GM18519 (cell line): ENCODE results near the gene CRACR2A.

Experiments
- ATAC-seq: cut with Tn5 transposase; IDR thresholded peaks from one replicate; pipeline ENCODE4 v1.9.1; 2021; ENCODE audit warnings: mild to moderate bottlenecking, moderate library complexity; ENCODE audit not compliant: unreplicated experiment, low FRiP score

Gene CRACR2A

DNA sequence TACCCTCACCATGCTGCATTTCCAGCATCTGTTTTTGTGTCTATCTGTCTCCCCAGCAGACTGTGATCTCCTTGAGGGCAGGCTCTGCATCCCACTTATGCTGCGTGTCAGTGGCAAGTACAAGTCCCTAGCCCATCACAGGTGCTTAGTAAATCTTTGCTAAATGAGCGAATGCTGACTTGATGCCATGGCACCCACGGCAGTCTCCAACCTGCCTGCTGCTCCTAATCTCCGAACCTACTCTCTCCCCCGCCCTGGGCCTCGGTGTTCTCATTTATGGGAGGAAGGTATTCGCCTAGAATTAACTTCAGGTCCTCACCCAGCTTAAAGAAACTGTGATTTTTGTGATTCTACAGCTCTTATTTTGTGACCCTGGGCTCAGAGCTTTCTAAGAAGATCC lies 152.0 kb downstream of the CRACR2A start:
- ATAC-seq = no peak

DNA sequence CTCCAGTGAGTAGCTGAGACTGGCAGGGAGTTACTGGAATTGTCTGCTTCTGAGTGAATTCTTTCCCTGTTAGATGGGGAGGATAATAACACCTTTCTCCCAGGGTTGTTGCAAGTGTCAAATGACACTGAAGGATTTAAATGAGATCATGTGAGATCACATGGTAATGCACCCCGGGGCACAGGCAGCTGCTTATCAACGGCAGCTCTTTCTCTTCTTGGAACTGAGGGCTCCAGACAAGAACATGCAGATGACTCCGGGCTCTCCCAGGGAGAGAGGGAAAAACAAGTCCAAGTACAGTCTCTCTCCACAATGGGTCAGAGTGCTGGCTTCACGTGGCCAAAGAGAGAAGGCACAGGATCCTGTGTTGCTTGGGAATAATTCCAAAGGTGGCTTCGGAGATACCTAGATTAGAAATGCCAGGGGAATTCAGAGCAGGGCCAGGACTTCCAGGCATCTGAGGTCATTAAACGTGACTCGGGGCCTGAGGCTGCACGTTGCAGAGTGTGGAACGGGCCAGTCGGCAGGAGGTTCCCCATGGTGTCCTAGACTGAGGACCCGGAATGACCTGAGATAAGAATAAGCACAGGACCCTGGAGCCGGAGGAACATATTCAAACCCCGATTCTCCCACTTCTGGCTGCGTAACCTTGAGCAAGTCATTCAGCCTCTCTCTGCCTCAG lies 152.7 kb downstream of the CRACR2A start:
- no peak for ATAC-seq

GRCh38 chr12:3598896-3599860 lies 153.7 kb downstream of the CRACR2A start:
- ATAC-seq = no peak

DNA sequence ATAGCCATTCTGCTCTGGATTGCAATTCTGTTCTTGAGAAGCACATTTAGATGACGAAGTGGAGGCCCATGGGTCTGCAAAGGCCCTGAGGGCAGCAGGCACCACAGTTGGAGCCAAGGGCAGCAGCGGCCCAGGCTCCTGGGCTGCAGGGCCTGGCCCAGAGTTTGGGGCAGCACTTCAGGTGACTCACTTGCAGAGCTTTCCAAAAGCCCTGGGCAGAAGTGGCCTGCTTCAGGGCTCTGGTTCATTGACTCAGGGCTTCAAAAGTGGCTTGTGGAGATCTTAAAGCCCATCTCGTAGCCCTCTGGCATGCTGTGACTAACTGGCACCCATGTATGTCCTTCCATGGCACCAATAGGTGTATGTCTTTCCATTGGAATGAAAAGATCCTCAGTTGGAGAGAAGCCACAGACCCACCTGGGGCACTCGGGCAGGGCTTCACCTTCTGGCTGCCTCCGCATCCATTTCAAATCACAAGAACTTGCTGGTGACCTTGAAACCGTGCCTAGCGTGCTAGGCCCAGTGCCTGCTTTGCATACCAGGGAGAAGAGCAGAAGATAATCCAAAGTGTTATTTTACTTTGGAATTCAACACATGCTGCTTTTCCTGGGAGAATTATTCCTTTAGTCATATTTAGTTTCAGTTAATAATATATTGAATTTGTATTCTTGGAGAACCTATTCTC lies 155.2 kb downstream of the CRACR2A start:
- no peak for ATAC-seq

DNA sequence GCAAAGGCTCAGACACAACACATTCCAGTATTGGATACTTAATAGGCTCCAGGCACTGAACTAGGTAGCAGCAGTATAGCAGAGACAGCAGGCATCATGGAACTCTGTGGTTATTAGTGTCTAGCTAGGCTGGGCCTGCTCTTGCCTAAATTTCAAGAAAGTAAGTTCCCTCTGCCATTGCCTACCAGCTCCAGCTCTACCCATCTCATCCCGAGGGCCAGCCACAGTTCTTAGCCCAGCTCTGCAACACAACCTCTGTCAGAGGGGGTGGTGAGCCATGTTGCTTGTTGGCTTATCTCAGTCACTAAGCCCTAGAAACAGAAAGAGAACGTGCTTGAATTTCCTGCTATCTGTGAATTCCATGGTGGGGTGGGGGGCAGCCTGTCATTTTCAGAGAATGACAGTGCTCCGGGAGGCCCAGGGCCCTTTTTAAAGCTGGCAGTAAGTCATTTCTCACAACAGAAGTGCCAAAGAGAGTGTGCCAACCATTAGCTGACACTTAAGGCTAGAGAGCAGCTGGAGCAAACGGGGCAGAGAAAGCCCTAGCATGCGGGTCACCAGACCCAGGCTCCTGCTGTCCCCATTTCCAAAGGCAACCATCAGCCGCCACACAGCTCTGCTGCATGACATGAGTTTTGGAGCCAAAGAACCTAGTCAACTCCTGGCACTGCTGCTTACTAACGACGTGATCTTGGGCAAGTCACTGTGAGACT lies 156.1 kb downstream of the CRACR2A start:
- ATAC-seq = no peak

GRCh38 chr12:3595721-3596120 lies 157.2 kb downstream of the CRACR2A start:
- no peak for ATAC-seq

GRCh38 chr12:3594966-3595365 lies 157.9 kb downstream of the CRACR2A start:
- no peak for ATAC-seq

DNA sequence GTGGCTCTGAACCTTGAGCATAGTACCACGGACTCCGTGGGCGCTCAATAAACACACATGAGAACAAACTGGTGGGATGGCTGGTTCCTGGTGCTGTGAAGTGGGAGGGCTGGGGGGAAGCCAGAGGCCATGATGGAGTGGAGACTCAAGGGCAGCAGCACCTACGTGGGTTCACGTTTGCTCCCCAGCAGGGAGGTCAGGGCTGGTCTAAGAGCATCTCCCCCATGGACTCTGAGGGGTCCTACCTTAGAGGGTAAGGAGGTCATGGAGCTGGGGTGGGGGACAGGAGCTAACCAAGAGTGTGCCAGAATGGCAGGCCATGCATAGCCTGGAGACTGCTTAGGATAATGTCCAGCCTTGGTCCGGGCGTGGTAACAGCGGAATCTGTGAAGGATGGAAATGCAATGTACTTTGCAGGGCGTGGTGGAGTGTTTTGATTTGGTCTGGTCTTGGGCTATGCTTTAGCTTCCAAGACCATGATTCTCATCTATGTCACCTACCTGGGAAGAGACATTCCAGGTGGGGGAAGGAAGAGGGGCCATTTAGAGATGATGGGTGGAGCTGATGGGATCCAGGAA lies 158.9 kb downstream of the CRACR2A start:
- no peak for ATAC-seq

- ATAC-seq = no peak
Observed at GRCh38 chr12:3592856-3593625, 159.9 kb downstream of the CRACR2A start.

DNA sequence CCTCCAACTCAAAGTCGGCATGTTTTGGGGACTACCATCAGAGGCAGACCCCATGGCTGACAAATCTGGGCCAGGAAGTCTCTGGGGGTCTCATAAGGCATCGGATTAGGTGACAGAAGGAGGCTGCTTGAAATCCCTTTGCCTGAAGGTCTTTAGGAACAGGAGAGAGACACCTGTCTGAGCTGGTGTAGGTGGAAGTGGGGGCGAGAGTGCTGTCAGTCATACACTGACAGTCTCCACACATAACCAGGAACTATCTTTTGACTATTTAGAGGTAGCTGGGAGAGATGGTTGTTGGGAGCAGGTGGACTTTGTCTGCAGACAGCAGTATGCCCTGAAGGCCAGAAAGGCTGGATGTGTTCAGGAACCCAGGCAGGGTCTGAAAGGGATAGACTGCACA lies 163.2 kb downstream of the CRACR2A start:
- no peak for ATAC-seq

DNA sequence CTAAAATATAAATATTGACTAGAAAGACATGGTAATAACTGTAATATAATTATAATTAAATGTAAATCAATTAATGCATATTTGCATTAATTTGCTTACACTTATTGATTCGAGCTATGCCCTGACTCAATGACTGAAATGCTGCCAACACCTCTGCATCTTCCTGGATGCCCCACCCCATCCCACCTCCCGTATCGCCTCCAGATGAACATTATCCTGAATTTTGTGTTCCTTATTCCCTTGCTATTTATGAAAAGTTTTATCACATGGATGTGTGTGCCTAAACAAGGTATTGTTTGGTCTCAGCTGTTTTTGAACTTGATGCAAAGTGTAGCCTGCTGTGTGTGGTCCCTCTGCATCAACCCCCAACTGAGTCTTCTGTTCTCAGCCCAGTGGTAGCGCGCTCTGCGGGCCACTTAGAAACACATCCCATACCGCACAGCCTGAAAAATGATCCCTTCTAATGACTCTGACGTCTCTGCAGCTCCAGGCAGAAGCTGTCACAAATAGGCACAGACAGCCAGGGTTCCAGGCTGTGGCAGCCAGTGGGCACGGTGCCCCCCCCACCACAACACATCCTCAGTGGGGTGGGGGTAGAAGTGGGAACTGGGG lies 165.4 kb downstream of the CRACR2A start:
- ATAC-seq = no peak

DNA sequence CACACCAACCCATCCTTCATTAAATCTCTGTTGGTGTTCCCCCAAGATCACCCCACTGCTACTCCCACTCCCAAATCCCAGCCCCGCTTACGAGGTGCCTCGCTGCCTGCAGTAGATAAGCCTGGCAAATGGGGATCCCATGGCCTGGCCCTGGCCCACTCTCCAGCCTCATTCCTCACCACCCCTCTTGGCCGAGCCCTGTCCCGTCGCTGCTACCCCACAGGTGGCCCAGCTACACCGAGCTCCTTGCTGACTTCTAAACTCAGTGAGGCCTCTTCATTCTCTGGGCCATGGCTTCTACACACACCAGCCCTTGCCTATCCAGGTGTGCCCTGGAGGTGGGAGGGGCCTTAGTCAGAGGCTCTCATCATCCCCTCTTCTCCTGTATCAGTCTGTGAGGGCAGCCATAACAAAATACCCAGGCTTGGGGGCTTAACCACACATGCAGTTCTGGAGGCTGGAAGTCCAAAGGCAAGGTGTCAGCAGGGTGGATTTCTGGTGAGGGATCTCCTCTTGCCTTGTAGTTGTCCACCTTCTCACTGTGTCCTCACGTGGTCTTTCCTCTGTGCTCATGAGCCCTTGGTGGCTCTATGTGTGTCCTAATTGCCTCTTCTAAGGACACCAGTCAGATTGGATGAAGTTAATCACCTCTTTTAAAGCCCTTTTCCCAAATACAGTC lies 169.1 kb downstream of the CRACR2A start:
- no peak for ATAC-seq

GRCh38 chr12:3580094-3580749 lies 172.7 kb downstream of the CRACR2A start:
- ATAC-seq = no peak

- ATAC-seq = no peak
Observed at GRCh38 chr12:3579446-3580093, 173.3 kb downstream of the CRACR2A start.

DNA sequence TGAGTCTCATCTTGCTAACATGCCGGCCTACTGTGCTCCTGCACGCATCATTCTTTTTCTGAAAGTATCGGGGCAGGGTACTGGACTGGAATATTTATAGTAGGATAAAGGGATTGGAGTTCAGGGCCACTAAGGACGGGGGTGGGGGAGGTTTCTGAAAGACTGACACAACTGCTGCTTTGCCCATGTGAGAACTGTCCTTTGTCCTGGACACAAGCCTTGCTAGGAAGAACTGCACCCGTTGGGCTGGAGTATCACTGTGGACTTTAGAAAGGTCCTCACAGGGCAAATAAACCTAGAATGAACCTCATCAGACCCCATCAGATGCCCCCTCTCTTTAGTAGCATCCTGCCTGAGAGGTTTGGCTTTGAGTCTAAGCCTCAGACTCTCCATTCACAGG lies 174.4 kb downstream of the CRACR2A start:
- no peak for ATAC-seq

- ATAC-seq = no peak
Observed at GRCh38 chr12:3576891-3577290, 176.0 kb downstream of the CRACR2A start.

DNA sequence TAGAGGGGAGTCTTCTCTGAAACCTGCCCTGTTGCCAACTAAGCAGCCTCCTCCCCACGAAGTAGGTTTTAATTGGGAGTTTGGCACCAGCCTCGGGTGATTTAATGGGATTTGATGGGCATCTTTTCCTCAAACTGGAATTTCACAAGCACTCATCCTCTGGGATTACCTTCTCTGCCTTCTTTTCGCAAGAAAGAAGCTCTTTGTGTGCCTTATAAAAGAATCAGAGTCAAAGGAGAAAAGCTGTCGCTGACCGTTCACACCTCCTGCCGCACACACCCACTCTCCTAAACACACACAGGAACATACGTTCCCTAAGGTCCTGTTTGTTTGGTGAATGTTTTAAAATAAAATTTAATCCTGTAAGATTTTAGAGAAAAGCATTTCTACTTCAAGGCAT lies 177.9 kb downstream of the CRACR2A start:
- no peak for ATAC-seq

DNA sequence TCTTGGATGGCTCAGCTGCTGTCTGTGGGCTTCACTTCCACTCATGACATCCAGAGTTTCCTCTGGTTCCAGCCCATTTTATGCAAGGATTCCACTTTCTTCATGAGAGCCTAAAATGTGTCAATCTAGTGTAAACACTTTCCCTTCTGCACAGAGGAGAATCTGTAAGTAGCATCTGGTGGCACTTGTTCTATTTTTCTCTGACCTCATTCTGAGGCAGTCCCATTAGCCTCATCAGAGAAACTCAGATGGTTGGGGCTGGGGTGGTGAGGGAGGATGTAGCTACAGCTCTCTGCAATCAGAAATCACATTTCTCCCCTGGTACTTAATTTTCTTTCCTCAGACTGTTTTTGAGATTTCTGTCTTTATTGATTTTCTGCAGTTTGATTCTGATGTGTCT lies 180.3 kb downstream of the CRACR2A start:
- no peak for ATAC-seq
